ENCODE results near the gene KY.
A peak's percentile ranks its signal among the peaks of the same experiment; 100 is the strongest.

Gene KY

GRCh38 chr3:134617608-134618477 is 33.0 kb downstream of the KY start:
- DNase-seq, result no peak

DNA sequence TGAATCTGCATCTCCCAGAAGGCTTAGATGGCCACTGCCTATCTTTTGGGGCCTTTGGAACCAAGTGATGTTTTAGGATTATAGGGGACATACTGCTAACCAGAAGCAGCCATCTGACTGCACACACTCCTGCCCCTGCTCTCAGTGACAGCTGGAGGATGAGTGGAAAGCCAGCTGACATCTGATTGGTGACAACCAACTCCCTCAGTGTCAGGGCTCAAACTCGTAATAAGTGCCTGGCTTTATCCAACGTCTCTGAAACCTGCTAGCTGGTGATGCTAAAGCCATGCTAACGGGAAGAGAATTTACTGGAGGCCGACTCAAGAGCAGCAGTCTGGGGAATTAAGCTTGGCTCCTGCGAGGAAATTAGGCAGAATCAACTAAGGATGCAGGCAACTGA is 35.1 kb downstream of the KY start:
- DNase-seq, result no peak

- DNase-seq, result no peak
These were observed 35.9 kb downstream of the KY start for GRCh38 chr3:134614955-134615354.

DNA sequence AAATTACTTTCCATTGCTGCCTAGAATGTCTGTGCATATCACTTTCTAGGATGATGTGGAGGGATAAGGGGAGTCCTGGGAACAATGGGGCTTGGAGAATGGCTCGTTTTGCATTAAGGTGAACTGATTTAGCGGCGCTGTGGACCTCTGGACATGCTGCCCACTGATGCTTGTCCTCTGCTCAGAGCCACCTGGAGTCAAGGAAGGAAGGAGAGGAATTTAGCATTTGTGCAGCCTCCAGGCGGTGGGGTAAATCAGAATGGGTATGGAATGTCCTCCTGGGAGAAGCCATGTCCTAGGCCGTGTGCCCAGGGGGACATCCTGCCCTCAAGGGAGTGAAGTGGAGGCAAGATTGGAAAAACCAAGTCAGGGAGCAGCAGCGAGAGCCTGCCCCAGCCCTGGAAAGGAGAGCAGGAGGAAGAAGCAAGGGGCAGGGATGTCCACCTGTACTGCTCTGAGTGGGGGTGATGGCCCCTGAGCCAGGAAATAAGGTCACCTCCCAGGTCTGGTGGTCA is 37.8 kb downstream of the KY start:
- no peak for DNase-seq

DNA sequence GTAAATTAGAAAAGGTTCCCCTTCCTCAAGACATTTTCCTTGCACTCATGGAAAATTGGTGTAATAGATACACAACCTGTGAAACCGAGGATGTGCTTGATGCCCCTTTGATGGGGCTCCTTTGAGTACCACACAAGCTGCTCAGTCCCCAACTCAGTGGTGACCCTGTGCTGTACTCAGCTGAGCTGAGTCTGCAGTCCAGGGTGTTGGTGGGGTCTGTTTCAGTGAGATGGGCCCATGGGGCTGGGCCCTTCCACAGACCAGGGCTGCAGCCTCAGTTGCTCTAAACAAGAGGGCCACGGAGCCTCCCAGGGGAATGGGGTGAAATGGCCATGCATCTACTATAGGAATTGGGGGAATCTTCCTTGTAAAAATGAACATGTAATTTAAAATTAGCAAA is 39.3 kb downstream of the KY start:
- DNase-seq, result no peak

GRCh38 chr3:134610432-134611385 is 40.1 kb downstream of the KY start:
- no peak for DNase-seq

DNA sequence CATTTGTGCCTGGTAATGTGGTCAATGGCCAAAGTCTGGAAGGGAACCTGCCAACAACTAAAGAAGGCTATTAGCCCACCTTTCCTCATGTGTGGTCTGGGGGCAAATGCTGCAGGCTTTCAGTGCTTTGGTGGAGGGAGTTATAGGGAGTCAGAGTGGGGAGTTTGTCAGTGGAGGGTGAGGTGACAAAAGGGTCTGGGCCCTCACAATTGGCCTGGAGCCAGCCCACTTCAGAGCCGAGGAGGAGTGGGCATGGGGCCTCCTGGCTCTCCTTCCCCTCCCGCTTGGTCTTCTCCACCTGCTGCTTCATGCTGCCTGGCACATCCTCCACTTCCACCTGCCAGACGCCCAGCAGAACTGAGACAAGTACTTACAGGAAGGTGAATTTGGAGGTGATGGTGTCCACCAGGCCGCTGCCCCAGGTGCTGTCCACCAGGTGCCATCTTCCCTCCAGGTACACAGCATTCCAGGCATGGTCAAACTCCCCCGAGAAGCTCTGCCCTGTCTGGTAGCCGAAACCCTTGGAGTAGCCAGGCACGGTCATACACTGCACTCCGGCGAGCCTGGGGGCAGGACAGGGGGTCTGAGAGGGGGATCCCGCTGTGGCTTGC is 40.9 kb downstream of the KY start:
- no peak for DNase-seq

- DNase-seq, result no peak
These were observed 41.9 kb downstream of the KY start for GRCh38 chr3:134608771-134609435.

DNA sequence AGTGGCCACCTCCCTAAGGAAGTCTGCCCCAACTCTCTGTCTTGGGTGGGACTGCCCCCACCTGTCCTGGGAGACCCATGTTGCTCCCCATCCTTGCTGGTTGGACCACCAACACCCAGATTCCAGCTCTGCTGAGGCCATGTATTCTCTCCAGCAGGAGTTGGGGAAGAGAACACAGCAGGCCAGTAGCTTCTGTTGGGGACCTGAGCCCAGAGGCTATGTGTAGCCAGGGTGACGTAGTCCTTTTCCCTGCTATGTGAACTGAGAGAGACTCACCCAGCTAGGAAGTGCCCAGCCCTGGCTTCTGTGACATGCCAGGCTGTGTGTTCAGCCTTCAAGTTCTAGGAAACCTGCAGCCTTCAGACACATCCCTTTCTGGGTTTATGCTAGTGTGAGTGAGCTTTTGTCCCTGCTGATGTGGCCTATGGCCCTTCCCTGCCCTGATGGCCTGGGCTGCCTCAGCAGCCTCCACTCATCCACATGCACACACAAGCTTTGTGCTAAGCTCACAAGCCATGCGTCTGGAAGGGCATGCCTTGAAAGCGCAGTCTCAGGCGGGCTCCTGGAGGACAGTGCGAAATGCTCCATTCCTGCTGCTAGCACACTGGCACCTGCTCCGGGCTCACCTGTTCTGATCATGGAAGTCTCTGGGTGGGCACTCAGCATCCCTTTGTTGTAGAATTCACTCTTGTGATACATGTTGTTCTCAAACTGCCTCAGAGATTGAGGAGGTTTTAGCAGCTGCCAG is 42.6 kb downstream of the KY start:
- DNase-seq, result no peak

- DNase-seq, result no peak
These were observed 43.5 kb downstream of the KY start for GRCh38 chr3:134607054-134608022.

GRCh38 chr3:134606033-134607025 is 44.5 kb downstream of the KY start:
- DNase-seq, result no peak

DNA sequence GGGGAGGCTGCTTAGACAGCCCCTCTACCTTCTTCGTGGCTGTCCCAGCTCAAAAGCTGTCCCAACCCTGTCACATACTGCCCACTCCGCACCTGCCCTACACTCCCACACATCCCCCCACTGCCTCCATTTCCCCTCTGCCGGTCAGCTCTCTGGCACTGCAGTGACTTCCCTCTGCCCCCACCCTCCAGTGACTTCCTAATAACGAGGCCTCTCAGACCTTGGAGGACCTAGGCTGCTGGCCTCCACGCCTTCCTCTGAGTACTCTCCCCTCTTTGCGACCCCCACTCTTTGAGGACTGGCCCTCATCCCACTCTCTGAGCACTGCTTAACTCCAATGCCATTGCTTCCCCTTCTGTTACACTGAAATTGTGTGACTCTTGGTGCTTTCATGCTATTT is 45.3 kb downstream of the KY start:
- DNase-seq, result no peak

DNA sequence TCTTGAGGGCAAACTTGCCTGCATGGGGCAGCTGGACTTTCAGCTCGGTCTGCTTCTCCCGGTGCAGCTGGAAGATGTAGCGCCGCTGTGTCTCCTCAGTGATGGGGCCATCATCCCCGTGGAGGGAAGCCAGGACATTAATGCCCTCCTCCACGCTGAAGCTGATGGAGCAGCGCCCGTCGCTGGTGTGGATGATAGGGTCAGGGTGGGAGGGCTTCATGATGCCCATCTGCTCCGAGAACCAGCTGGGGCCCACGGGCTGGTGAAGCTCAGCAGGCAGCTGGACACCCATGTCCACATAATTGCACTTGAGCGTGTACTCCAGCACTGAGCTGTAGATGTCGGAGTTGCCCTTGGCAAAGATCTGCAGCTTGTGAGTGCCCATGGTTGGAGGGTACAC is 46.9 kb downstream of the KY start:
- DNase-seq, result no peak

DNA sequence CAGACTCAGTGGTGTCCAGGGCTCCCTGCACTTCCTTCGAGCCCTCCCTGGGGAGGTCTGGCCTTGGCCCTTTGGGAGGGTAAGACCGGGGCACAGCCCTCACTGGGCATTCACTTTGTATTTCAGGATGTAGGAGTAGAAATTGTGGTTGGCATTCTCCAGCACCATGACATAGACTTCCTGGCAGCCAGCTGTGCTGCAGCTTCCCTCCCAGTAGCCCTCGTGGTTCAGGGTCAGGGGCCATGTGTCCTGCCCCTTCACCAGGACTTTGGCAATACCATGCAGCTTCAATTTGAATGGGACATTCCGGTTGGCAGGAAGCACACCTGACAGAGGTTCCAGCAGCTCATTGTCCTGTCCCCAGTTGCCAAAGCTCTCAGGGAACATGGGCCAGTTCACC is 47.3 kb downstream of the KY start:
- DNase-seq, result no peak

- DNase-seq, result no peak
These were observed 48.4 kb downstream of the KY start for GRCh38 chr3:134602440-134602814.

GRCh38 chr3:134601539-134602439 is 49.0 kb downstream of the KY start:
- DNase-seq, result no peak

DNA sequence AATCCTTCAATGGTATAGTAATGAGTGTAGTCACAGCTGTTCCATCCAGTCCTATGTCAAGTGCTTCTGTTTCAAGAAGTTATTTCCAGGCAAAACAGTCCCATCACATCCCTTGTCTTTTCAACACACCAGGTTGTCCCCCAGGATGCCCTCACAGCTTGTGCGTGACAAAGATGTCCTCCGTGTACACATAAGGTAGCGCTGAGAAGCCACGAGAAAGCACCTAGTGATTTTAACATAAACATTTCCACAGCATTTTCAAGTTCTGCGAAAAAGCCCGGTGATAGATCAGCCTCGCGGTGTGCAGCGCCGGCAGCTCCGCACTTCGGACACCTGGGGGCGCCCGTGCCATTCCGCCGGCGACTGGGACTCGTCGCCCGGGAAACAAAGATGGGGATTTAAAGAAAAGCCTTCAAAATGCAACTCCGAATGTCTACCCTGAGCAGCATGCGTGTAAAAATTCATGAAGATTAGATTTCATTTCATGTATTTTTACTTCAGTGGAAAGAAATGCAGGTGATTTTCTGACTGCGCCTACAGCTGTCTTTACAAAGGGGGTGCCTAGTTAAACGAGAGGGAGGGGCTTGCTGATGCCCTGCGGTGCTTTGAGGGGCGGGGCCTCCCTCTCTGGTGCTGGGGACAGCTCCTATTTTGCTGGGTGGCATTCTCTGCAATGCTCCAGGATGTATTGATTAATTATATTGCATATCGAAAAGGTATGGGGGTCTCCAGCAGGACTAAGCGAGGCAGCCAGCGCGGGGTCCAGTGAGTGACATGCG is 49.9 kb downstream of the KY start:
- peak; percentile 23 to 27 for DNase-seq
